Muscle of back (tissue), 11 donors: Measurements from ENCODE around the gene LPP. TPM values are rescaled to one million over a fixed set of nuclear protein-coding genes. Genes with fewer than 3 reads are reported as not detected.

Experiments
- DNase-seq, 3 donors: peaks; one replicate each; pipeline versions ENCODE4 v3.0.0 to v3.0.0-alpha.2; 2013
- polyA plus RNA-seq, 10 donors: library from polyadenylated mRNA; unstranded; fragments of 120-200 nt; gene quantifications; one replicate each; pipeline ENCODE4 v1.2.1, GENCODE V29; 2013; ENCODE audit not compliant: insufficient read length in 10 of 10

Gene LPP
- polyA plus RNA-seq, 10 donors, result 12.0 to 18.9 (median 16.3) TPM

GRCh38 chr3:188908002-188908850, 754.3 kb downstream of the LPP start:
- DNase-seq, result no peak

- no peak for DNase-seq
Observed at GRCh38 chr3:188911026-188911850, 757.3 kb downstream of the LPP start.

GRCh38 chr3:188913084-188913483, 759.1 kb downstream of the LPP start:
- DNase-seq, result no peak

GRCh38 chr3:188914552-188914951, 760.6 kb downstream of the LPP start:
- DNase-seq, result peak in 1 of 3 donors; percentile 66

GRCh38 chr3:188915127-188915526, 761.2 kb downstream of the LPP start:
- no peak for DNase-seq

GRCh38 chr3:188916934-188917401, 763.0 kb downstream of the LPP start:
- no peak for DNase-seq

GRCh38 chr3:188918093-188918492, 764.1 kb downstream of the LPP start:
- DNase-seq, result no peak

GRCh38 chr3:188923671-188924070, 769.7 kb downstream of the LPP start:
- no peak for DNase-seq

- no peak for DNase-seq
Observed at GRCh38 chr3:188925376-188925775, 771.4 kb downstream of the LPP start.

- DNase-seq, result peak in 1 of 3 donors; percentile 59
Observed at GRCh38 chr3:188926111-188926510, 772.2 kb downstream of the LPP start.

GRCh38 chr3:188926741-188927511, 773.0 kb downstream of the LPP start:
- no peak for DNase-seq

GRCh38 chr3:188927971-188928370, 774.0 kb downstream of the LPP start:
- DNase-seq, result no peak

- DNase-seq, result no peak
Observed at GRCh38 chr3:188929137-188929536, 775.2 kb downstream of the LPP start.

GRCh38 chr3:188931036-188931435, 777.1 kb downstream of the LPP start:
- DNase-seq, result no peak

GRCh38 chr3:188931531-188931930, 777.6 kb downstream of the LPP start:
- no peak for DNase-seq

GRCh38 chr3:188934989-188935388, 781.0 kb downstream of the LPP start:
- DNase-seq, result no peak

- DNase-seq, result no peak
Observed at GRCh38 chr3:188936597-188937107, 782.7 kb downstream of the LPP start.

GRCh38 chr3:188937389-188937788, 783.4 kb downstream of the LPP start:
- DNase-seq, result no peak

GRCh38 chr3:188938999-188939398, 785.0 kb downstream of the LPP start:
- no peak for DNase-seq

- DNase-seq, result no peak
Observed at GRCh38 chr3:188939814-188940572, 786.0 kb downstream of the LPP start.
